Activated naive CD8-positive, alpha-beta T cell treated with anti-CD3 and anti-CD28 coated beads, Interleukin-2, amount 10 ng/mL, durations not matched to agents 7 days and 5 days (primary cell): ENCODE results near the gene IGSF11. TPM values are rescaled to one million over a fixed set of nuclear protein-coding genes. Genes with fewer than 3 reads are reported as not detected.

Experiments
- ATAC-seq: fragments of 150-1000 bp; cut with Tn5 transposase; one replicate; pipeline ENCODE4 v1.10.0; 2021; ENCODE audit warnings: low read depth, moderate library complexity
- POLR2A ChIA-PET: fragments of 350-600 bp; sonication (Branson Sonifier 250); formaldehyde crosslinking; loops from one replicate; lab custom pipeline; 2021; ENCODE audit warnings: antibody characterized with exemption; lab: Charles Lee
- DNase-seq: peaks from one replicate; pipeline ENCODE4 v3.0.0; 2021
- H3K27ac Mint-ChIP-seq: one replicate; pipeline ENCODE4 v1.8.0; 2022; ENCODE audit warnings: mild to moderate bottlenecking, mixed read lengths
- H3K27me3 Mint-ChIP-seq: one replicate; pipeline ENCODE4 v1.8.0; 2022; ENCODE audit warnings: mild to moderate bottlenecking, moderate library complexity, mixed read lengths
- H3K36me3 Mint-ChIP-seq: one replicate; pipeline ENCODE4 v1.8.0; 2021; ENCODE audit warnings: mild to moderate bottlenecking, mixed read lengths
- H3K4me1 Mint-ChIP-seq: one replicate; pipeline ENCODE4 v1.8.0; 2021; ENCODE audit warnings: mixed read lengths
- H3K4me3 Mint-ChIP-seq: one replicate; pipeline ENCODE4 v1.8.0; 2022; ENCODE audit warnings: mild to moderate bottlenecking, moderate library complexity, mixed read lengths
- H3K9me3 Mint-ChIP-seq: one replicate; pipeline ENCODE4 v1.8.0; 2021; ENCODE audit warnings: mixed read lengths
- total RNA-seq, 2 experiments: library from RNA; stranded (reverse); gene quantifications; one replicate each; pipeline ENCODE4 v1.2.3, GENCODE V29; 2021

The IGSF11 gene
- total RNA-seq, 2 experiments from 2014 or later: 1.9 to 2.4 TPM

GRCh38 chr3:118936811-118937210 lies 97.8 kb downstream of the IGSF11 start:
- no peak for DNase-seq
- POLR2A ChIA-PET: no interaction called here
- H3K27me3 Mint-ChIP-seq: no peaks in the 10 kb centered on the region
- no peak overlapping the region for H3K4me3 Mint-ChIP-seq
- ATAC-seq: no peak
- H3K27ac Mint-ChIP-seq: no peak overlapping the region
- H3K9me3 Mint-ChIP-seq: peaks cover 3% of the 10 kb centered on the region
- peaks cover 24% of the 10 kb centered on the region for H3K4me1 Mint-ChIP-seq
- peaks cover 3% of the 10 kb centered on the region for H3K36me3 Mint-ChIP-seq

GRCh38 chr3:118932822-118933558 lies 101.7 kb downstream of the IGSF11 start:
- H3K27me3 Mint-ChIP-seq: no peaks in the 10 kb centered on the region
- H3K27ac Mint-ChIP-seq: no peak overlapping the region
- H3K4me1 Mint-ChIP-seq: peaks cover 12% of the 10 kb centered on the region
- POLR2A ChIA-PET: interaction anchor here (0.6 kb wide), 1 partner anchor 51 kb away, joined by 3 read pairs; no protein-coding TSS in a partner anchor
- ATAC-seq (peak; percentile 52), DNase-seq (no peak)
- H3K4me3 Mint-ChIP-seq: no peak overlapping the region
- peaks cover 2% of the 10 kb centered on the region for H3K36me3 Mint-ChIP-seq
- H3K9me3 Mint-ChIP-seq: no peaks in the 10 kb centered on the region

- Mint-ChIP-seq H3K4me3 (no peak overlapping the region), H3K27ac (no peak overlapping the region), H3K4me1 (peaks cover 9% of the 10 kb centered on the region), H3K36me3 (peaks cover 3% of the 10 kb centered on the region), H3K9me3 (no peaks in the 10 kb centered on the region), H3K27me3 (no peaks in the 10 kb centered on the region)
- ATAC-seq (no peak), DNase-seq (no peak)
- POLR2A ChIA-PET: no interaction called here
These were observed 102.7 kb downstream of the IGSF11 start for GRCh38 chr3:118931996-118932395.

GRCh38 chr3:118927449-118927848 lies 107.2 kb downstream of the IGSF11 start:
- Mint-ChIP-seq H3K9me3 (no peaks in the 10 kb centered on the region), H3K36me3 (peaks cover 3% of the 10 kb centered on the region), H3K4me3 (no peak overlapping the region), H3K27ac (no peak overlapping the region), H3K27me3 (no peaks in the 10 kb centered on the region), H3K4me1 (peaks cover 2% of the 10 kb centered on the region)
- POLR2A ChIA-PET: no interaction called here
- no peak for ATAC-seq
- no peak for DNase-seq

- H3K27ac Mint-ChIP-seq: no peak overlapping the region
- no peak overlapping the region for H3K4me3 Mint-ChIP-seq
- H3K4me1 Mint-ChIP-seq: no peaks in the 10 kb centered on the region
- peaks cover 6% of the 10 kb centered on the region for H3K27me3 Mint-ChIP-seq
- no peak for DNase-seq
- POLR2A ChIA-PET: no interaction called here
- peaks cover 2% of the 10 kb centered on the region for H3K9me3 Mint-ChIP-seq
- no peak for ATAC-seq
- H3K36me3 Mint-ChIP-seq: peaks cover 2% of the 10 kb centered on the region
These were observed 122.5 kb downstream of the IGSF11 start for GRCh38 chr3:118912188-118912587.

- H3K4me3 Mint-ChIP-seq: no peak overlapping the region
- H3K9me3 Mint-ChIP-seq: peaks cover 2% of the 10 kb centered on the region
- H3K36me3 Mint-ChIP-seq: peaks cover 2% of the 10 kb centered on the region
- POLR2A ChIA-PET: no interaction called here
- peaks cover 8% of the 10 kb centered on the region for H3K27me3 Mint-ChIP-seq
- no peak overlapping the region for H3K27ac Mint-ChIP-seq
- H3K4me1 Mint-ChIP-seq: peaks cover 4% of the 10 kb centered on the region
- no peak for DNase-seq
- ATAC-seq: no peak
These were observed 124.3 kb downstream of the IGSF11 start for GRCh38 chr3:118910332-118910731.

- Mint-ChIP-seq H3K4me3 (no peak overlapping the region), H3K27me3 (peaks cover 8% of the 10 kb centered on the region), H3K36me3 (peaks cover 2% of the 10 kb centered on the region), H3K9me3 (peaks cover 2% of the 10 kb centered on the region), H3K27ac (no peak overlapping the region), H3K4me1 (peaks cover 4% of the 10 kb centered on the region)
- POLR2A ChIA-PET: no interaction called here
- ATAC-seq (no peak), DNase-seq (no peak)
These were observed 124.9 kb downstream of the IGSF11 start for GRCh38 chr3:118909763-118910162.

- no peak for DNase-seq
- no peak for ATAC-seq
- H3K4me3 Mint-ChIP-seq: no peak overlapping the region
- peaks cover 8% of the 10 kb centered on the region for H3K27me3 Mint-ChIP-seq
- peaks cover 4% of the 10 kb centered on the region for H3K4me1 Mint-ChIP-seq
- no peak overlapping the region for H3K27ac Mint-ChIP-seq
- H3K9me3 Mint-ChIP-seq: no peaks in the 10 kb centered on the region
- H3K36me3 Mint-ChIP-seq: peaks cover 2% of the 10 kb centered on the region
- POLR2A ChIA-PET: no interaction called here
These were observed 126.7 kb downstream of the IGSF11 start for GRCh38 chr3:118907909-118908308.

GRCh38 chr3:118900737-118901525 lies 133.7 kb downstream of the IGSF11 start:
- DNase-seq (no peak), ATAC-seq (peak; percentile 42)
- no peaks in the 10 kb centered on the region for H3K9me3 Mint-ChIP-seq
- POLR2A ChIA-PET: no interaction called here
- H3K27me3 Mint-ChIP-seq: peaks cover 3% of the 10 kb centered on the region
- H3K4me3 Mint-ChIP-seq: no peak overlapping the region
- no peak overlapping the region for H3K27ac Mint-ChIP-seq
- H3K4me1 Mint-ChIP-seq: peaks cover 4% of the 10 kb centered on the region
- H3K36me3 Mint-ChIP-seq: peaks cover 2% of the 10 kb centered on the region

- ATAC-seq (no peak), DNase-seq (no peak)
- Mint-ChIP-seq H3K36me3 (peaks cover 2% of the 10 kb centered on the region), H3K27me3 (peaks cover 16% of the 10 kb centered on the region), H3K9me3 (no peaks in the 10 kb centered on the region), H3K4me3 (no peak overlapping the region), H3K27ac (no peak overlapping the region), H3K4me1 (peaks cover 11% of the 10 kb centered on the region)
- POLR2A ChIA-PET: no interaction called here
These were observed 144.4 kb downstream of the IGSF11 start for GRCh38 chr3:118890206-118890605.

GRCh38 chr3:118889691-118890090 lies 145.0 kb downstream of the IGSF11 start:
- POLR2A ChIA-PET: no interaction called here
- Mint-ChIP-seq H3K9me3 (no peaks in the 10 kb centered on the region), H3K27me3 (peaks cover 16% of the 10 kb centered on the region), H3K4me3 (no peak overlapping the region), H3K27ac (no peak overlapping the region), H3K4me1 (peaks cover 17% of the 10 kb centered on the region), H3K36me3 (peaks cover 2% of the 10 kb centered on the region)
- ATAC-seq (no peak), DNase-seq (no peak)

GRCh38 chr3:118886708-118887107 lies 147.9 kb downstream of the IGSF11 start:
- no peak for DNase-seq
- Mint-ChIP-seq H3K4me1 (peaks cover 16% of the 10 kb centered on the region), H3K27me3 (peaks cover 14% of the 10 kb centered on the region), H3K4me3 (no peak overlapping the region), H3K27ac (no peak overlapping the region), H3K9me3 (no peaks in the 10 kb centered on the region), H3K36me3 (peaks cover 2% of the 10 kb centered on the region)
- no peak for ATAC-seq
- POLR2A ChIA-PET: no interaction called here

- H3K4me1 Mint-ChIP-seq: peaks cover 15% of the 10 kb centered on the region
- H3K27me3 Mint-ChIP-seq: peaks cover 17% of the 10 kb centered on the region
- DNase-seq (peak; percentile 83), ATAC-seq (peak; percentile 89)
- POLR2A ChIA-PET: interaction anchor here (1.1 to 2.9 kb wide), 4 partner anchors 150 to 356 kb away, joined by 3 to 21 read pairs (median 3); partner anchors contain the start of genes B4GALT4 and IGSF11
- no peak overlapping the region for H3K27ac Mint-ChIP-seq
- peak overlapping the region; percentile 21 for H3K4me3 Mint-ChIP-seq
- H3K9me3 Mint-ChIP-seq: no peaks in the 10 kb centered on the region
- peaks cover 2% of the 10 kb centered on the region for H3K36me3 Mint-ChIP-seq
These were observed 149.9 kb downstream of the IGSF11 start for GRCh38 chr3:118884748-118885206.
